GM13977 (cell line): ENCODE measurements around the gene CNNM1.

Experiments used
- DNase-seq: peaks from one replicate; pipeline ENCODE4 v3.0.0; 2012; ENCODE audit warnings: low spot score
- in situ Hi-C: fragments of 300-500 bp; cut with MboI; formaldehyde crosslinking; loops from one replicate; pipeline ENCODE4 v1.12.0; 2022; ENCODE audit warnings: low sequenced_read_pairs, low pct_unique_long_range_greater_than_20kb, mixed read lengths, inconsistent platforms; ENCODE audit not compliant: unreplicated experiment
- TF ChIP-seq, protein P1 (sequence below): IDR thresholded peaks from 2 replicates; pipeline ENCODE4 v1.5.1; 2012; ENCODE audit warnings: mild to moderate bottlenecking, control low read depth; ENCODE audit not compliant: insufficient read depth; ENCODE audit errors: extremely low read depth, missing control alignments

CNNM1 gene

DNA sequence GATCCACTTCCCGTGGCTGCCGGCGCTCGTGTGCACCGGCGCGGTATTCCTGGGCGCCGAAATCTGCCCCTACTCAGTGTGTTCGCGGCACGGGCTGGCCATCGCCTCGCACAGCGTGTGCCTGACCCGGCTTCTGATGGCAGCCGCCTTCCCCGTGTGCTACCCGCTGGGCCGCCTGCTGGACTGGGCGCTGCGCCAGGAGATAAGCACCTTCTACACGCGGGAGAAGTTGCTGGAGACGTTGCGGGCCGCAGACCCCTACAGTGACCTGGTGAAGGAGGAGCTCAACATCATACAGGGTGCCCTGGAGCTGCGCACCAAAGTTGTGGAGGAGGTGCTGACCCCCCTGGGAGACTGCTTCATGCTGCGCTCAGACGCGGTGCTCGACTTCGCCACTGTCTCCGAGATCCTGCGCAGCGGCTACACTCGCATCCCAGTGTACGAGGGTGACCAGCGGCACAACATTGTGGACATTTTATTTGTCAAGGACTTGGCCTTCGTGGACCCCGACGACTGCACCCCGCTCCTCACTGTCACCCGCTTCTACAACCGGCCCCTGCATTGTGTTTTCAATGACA lies 1.3 kb downstream of the CNNM1 start:
- TF ChIP-seq, protein P1, sequence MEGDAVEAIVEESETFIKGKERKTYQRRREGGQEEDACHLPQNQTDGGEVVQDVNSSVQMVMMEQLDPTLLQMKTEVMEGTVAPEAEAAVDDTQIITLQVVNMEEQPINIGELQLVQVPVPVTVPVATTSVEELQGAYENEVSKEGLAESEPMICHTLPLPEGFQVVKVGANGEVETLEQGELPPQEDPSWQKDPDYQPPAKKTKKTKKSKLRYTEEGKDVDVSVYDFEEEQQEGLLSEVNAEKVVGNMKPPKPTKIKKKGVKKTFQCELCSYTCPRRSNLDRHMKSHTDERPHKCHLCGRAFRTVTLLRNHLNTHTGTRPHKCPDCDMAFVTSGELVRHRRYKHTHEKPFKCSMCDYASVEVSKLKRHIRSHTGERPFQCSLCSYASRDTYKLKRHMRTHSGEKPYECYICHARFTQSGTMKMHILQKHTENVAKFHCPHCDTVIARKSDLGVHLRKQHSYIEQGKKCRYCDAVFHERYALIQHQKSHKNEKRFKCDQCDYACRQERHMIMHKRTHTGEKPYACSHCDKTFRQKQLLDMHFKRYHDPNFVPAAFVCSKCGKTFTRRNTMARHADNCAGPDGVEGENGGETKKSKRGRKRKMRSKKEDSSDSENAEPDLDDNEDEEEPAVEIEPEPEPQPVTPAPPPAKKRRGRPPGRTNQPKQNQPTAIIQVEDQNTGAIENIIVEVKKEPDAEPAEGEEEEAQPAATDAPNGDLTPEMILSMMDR = no peak
- in situ Hi-C loops = no loop called here
- DNase-seq = no peak

DNA sequence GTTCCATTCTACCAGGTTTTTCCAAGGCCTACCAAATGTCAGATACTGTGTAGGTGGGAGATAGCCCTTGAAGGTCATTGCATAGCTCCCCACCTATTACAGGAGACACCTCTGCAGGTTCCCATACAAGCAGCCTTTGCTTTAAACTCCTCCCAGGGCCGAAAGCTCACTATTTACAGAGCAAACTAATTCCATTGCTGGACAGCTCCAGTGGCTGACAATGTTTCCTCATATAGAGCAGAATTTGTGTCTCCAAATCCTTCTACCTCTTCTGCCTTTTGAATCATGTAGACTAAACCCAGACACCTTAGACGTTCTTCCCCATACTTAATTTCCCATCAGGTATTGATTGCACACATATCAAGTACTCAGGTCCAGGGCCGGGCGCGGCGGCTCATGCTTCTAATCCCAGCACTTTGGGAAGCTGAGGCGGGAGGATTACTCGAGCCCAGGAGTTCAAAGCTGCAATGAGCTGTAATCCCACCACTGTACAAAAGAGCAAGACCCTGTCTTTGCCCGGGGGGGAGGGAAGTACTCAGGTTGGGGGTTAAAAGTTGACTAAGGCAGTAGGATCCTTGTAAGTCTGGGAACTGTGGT lies 2.1 kb downstream of the CNNM1 start:
- in situ Hi-C loops = no loop called here
- no peak for DNase-seq

DNA sequence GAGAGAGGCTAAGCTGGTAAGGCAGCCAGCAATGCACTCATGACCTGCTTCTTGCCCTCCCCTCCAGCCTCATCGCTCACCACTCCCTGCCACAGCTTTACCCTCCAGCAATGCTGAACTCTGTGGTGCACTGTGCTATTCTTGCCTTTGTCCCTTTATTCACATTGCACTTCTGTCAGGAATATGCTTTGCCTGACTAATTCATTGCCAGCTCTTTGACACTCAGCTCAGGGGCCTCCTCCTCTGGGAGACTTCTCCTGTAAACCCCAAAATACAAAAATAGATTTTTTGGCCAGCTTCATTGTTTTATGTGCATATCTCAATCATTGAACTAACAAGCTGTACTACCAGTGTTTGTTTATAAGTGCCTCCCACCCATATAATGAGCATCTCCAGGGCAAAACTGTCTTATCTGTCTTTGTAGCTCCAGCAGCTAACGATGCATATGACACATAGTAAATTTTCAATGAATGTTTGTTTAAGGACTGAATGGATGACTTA lies 8.2 kb downstream of the CNNM1 start:
- in situ Hi-C loops = no loop called here
- TF ChIP-seq, protein P1 = no peak
- no peak for DNase-seq

More for the DNA sequence above, 2.1 kb downstream of the CNNM1 start:
- TF ChIP-seq, protein P1 = no peak

DNA sequence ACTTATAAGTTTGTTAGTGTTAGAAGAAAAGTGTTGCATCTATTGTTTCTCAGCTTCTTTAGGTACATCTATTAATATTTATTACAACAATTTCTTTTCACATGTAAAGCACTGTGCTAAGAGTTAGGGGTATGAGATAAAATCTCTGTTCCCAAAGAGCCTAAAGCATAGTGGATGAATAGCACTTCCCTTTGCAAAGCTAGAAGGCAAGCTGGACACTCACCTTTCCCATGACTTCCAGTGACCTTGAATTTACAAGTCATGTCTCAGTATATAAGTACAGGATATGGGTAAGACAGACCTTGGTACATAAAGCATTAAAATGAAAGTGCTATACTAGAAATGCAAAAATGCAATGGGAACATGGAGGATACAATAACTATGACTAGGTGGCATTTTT lies 8.7 kb downstream of the CNNM1 start:
- TF ChIP-seq, protein P1 = no peak
- in situ Hi-C loops = no loop called here
- no peak for DNase-seq

DNA sequence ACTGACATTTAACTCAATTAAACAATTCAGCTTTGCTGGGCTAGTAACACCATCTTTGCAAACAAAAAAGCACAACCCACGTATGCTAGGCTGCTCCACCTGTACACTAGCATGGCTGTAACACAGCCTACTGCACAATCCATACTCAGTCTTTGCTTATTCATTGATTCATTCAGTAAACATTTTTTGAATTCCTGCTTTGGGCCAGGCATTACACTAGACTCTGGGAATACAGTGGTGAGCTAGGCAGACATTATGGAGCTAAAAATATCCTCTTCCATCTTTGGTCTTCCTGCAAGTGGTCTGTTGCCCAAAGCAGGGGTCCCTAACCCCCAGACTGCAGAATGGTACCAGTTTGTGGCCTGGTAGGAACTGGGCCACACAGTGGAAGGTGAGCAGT lies 9.9 kb downstream of the CNNM1 start:
- in situ Hi-C loops = no loop called here
- TF ChIP-seq, protein P1 = no peak
- no peak for DNase-seq

DNA sequence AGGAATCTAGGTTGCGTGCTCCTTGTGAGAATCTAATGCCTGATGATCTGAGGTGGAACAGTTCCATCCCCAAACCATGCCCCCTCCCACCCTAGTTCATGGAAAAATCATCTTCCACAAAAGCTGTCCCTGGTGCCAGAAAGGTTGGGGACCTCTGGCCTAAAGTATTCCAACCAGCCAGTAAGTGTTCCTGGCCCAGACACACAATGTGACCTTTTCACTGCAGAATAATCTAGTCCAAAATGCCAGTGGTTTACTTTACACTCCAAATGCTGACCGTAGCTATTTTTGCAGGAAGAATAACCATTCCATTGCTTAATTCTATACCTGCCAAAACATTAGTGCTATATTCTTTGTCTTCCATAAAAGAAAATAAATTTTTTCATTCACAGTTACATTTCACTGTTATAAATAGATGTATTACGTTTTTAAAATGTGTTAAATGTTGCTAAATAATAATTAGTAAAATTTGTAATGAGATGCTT lies 10.4 kb downstream of the CNNM1 start:
- in situ Hi-C loops = no loop called here

More for the DNA sequence above, 10.4 kb downstream of the CNNM1 start:
- DNase-seq = no peak
- TF ChIP-seq, protein P1 = no peak
